NCI-H510A treated with DMSO at 0.1 percent for 48 hours (cell line): ENCODE results near the gene SUSD4.

Experiments
- DNase-seq: peaks from one replicate; lab custom pipeline; 2025; lab: John Stamatoyannopoulos, UW

The SUSD4 gene

DNA sequence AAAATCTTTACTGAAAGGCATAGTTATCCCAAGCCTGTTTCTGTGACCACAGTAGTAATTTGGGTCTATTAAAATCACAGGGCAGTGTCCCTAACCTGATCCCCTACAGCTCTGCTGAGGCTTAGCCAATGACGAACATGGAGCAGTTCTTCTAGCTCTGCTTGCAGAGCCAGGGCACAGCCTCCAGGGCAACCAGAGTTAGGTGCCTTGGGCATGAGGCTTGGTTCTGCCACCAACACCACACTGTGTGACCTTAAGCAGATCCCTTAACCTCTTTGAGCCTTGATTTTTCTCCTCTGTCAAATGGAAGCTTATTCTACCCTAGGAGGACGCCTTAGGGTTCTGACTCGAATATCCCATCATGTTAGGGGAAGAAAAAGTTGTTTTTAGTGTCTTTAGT is 134.2 kb downstream of the SUSD4 start:
- DNase-seq: no peak

DNA sequence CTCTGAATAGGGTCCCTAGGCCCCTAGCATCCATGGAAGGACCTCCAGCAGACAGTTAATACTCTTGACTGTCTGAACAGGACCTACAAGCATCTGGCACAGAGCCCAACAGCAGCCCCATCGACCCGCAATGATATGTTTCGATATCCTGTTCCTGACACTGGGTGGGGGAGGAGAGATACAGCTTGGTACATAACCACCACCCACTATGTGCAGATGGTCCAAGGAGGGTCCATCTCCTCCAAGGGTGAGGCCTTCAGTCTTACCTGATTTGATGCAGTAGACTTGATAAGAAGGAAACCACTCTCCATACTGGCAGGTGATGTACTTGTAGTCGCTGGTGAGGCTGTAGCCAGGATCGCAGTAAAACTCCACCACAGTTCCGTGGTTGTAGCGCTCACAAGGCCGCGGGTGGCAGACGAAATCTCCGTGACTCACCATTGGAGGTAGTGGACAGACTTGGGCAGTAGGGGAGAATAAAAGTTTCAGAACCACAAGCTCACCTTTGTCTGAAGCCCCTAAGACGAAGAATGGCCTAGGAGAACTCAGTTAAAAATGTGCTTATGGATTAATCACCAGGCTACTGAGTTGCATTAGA is 134.9 kb downstream of the SUSD4 start:
- DNase-seq: no peak

DNA sequence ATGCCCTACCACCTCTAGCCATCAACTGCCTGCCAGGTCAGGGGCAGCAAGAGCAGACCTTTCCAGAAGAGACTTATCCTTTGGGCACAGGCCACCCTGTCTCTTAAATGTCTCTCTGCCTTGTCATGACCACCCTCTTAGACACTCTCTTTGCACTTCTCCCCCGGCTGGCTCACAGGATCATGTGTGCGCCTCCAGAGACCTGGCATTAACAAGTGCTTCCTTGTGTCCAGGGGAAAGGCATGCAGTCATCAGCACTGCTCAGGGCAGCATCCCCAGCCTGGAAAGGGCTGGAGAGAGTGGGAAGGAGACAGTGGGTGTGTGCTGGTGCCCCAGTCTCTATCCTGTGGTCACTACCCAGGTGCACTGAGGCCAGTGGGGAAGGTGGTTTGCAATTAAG is 135.8 kb downstream of the SUSD4 start:
- DNase-seq: no peak

DNA sequence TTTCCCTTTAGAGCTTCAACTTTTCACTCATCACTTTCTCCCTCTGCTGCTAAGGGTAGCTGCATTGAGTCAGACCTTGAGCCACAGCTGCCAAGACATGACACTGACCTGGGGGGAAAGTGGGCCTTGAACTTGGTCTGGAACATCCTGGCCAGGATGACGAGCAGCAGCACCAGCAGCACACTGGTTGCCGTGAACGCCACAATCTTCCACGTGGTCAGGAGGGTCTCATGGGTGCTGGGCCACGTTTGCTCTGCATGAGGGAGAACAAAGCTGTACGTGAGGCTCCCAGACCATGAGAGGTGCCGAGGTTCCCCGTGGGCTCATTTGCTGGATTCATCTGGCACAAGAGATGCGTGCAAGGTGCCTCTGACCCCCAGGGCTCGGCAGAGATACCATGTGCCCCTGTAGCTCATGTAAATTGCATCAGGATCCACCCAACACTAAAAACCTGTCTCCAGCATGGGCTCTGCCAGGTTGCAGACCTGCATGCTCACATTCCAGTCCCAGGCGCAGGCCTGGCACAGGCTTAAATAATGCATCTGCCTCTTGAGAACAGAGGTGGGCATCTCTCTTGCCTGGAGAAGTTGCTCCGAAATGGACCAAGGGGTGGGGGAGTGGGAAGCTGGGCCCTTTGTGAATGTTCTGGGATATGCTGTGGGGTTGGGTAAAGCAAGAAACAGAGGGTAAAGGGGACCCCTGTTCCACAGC is 136.3 kb downstream of the SUSD4 start:
- no peak for DNase-seq

DNA sequence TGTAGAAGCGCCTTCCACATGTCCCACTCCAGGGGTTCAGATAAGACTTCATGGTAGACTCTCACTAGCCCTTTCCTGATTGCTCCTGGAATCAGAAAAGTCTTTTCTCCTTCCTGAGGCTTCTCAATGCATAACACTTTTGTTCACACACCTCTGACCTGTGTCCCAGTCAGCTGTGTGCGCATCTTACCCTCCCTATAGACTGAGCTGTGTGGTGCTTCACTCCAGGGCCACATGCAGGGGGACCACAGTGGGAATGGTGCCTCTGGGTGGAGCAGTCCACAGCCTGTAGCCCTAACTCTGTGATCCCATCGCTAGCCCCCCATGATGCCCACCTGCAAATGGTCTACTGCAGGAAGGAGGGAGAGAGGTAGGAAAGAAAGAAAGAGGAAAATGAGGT is 136.9 kb downstream of the SUSD4 start:
- no peak for DNase-seq

DNA sequence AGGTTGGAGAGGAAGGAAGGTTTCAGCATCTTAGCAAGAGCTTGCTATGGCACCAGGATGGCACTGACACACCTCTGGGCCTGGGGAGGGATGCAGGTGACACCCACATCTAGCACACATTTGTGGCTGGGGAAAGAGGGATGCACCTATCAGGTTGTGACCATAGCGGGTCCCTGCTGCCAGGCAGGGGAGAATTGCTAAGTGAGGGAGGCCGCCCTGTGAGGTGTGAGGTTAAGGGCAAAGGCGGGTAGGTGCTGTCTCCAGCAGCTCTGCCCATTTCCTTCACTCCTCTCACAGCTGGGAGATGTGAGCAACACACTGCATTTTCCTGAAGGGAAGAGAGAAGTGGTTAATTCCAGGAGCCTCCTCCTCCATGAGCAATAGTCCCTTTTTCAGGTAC is 137.7 kb downstream of the SUSD4 start:
- DNase-seq: no peak

DNA sequence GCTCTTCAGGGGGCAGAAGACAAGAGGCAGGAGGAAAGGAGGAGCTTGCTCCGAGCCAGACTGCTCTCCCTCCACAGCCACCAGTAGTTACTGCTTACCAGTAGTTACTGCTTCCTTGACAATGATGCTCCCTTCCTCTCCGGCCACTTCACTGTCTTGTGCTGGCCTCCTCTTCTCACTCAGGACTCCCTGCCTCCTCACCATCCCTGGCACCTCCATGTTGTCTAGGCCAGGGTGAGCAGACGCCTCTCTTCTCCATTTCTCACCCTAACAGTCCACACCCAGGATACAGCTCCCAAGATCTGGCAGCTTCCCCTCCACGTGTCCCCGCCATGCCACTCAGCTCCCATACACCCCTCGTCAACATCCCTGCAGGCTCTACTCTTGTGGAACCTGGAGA is 138.5 kb downstream of the SUSD4 start:
- DNase-seq: no peak

DNA sequence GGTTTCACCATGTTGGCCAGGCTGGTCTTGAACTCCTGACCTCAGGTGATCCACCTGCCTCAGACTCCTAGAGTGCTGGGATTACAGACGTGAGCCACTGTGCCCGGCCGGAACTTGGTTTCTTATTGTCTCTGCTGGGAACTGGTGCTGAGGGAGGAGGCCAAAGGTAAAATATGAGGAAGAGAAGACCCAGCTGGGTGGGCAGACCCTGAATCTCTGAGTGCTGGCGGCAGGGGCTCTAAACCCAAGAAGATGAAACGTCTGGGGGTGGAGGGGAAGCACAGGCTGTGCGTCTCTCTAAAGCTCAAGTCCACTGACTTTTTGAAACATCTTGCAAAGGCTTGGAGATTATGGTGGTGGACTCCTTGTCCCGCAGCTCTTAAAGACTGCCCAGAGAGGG is 138.9 kb downstream of the SUSD4 start:
- no peak for DNase-seq

DNA sequence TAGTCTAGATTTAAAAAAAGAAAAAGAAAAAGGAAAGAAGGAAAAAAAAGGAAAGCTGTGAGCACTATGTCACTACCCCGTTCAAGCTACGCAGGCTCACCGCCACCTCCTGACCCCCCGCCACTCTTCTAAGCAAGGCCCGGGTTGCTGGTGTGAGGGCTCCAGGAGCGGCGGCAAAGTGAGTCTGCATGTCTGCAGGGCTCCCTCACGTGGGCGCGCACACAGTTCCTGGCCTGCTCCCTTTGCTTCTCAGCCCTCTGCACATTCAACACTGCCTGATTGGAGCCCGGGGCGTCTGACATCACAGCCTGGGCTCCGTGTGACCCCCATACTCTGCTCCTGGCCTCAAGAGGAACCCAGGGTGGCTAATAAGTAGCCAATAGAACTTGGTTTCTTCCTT is 139.5 kb downstream of the SUSD4 start:
- no peak for DNase-seq

GRCh38 chr1:223223091-223223995 is 140.6 kb downstream of the SUSD4 start:
- DNase-seq: no peak

DNA sequence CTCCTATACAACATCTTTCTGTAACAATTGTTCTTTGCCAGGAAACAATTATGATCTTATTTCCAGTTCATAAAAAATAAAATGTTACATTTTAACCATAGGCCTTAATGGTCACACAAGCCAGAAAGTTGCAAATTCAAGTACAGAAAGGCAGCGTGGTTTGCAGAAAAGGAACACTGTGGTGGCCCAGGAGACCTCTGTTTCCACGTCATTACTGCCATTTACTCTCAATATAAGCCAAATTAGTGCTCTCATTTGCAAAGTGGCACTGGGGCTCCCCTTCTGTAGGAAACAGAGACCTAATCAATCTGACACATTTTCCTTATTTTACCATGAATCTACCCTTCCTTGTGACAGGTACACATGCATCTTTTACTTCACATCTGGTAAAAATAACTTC is 141.6 kb downstream of the SUSD4 start:
- no peak for DNase-seq

GRCh38 chr1:223221686-223222085 is 142.3 kb downstream of the SUSD4 start:
- no peak for DNase-seq

DNA sequence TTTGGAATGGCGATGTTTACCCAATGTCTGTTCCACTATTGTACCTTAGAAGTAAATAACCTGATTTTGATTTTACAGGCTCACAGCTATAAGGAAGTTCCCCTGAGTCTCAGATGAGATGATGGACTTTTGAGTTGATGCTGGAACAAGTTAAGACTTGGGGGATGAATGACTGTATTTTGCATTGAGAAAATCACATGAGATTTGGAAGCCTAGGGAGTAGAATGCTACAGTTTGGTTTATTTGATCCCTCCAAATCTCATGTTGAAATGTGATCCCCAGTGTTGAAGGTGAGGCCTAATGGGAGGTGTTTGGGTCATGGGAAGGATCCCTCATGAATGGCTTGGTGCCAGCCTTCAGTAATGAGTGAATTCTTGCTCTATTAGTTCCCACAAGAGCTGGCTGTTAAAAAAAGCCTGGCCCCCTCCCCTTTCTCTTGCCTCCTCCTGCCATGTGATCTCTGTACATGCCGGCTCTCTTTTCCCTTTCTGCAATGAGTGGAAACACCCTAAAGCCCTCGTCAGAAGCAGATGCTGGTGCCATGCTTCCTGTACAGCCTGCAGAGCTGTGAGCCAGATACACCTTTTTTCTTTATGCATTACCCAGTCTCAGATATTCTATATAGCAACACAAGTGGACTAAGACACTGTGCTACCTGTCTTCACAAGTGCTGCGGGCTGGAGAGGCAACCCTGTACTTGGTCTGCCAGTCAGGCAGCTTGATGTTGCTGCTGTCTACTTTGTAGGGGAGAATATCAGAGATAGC is 143.9 kb downstream of the SUSD4 start:
- DNase-seq: no peak

DNA sequence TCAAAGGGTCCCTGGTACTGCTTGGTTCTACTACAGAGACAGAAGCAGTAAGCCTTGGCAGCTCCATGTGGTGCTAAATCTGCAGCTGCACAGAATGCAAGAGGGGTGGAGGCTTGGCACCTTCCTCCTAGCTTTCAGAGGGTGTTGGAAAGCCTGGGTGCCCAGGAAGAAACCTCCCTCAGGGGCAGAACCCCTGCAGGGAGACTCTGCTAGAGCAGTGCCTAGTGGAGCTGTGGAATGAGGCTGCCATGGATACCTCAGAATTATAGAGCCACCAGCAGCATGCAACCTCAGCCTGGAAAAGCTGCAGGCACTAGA is 144.7 kb downstream of the SUSD4 start:
- DNase-seq: no peak

- DNase-seq: no peak
Measured at GRCh38 chr1:223217781-223218180, 146.2 kb downstream of the SUSD4 start.

DNA sequence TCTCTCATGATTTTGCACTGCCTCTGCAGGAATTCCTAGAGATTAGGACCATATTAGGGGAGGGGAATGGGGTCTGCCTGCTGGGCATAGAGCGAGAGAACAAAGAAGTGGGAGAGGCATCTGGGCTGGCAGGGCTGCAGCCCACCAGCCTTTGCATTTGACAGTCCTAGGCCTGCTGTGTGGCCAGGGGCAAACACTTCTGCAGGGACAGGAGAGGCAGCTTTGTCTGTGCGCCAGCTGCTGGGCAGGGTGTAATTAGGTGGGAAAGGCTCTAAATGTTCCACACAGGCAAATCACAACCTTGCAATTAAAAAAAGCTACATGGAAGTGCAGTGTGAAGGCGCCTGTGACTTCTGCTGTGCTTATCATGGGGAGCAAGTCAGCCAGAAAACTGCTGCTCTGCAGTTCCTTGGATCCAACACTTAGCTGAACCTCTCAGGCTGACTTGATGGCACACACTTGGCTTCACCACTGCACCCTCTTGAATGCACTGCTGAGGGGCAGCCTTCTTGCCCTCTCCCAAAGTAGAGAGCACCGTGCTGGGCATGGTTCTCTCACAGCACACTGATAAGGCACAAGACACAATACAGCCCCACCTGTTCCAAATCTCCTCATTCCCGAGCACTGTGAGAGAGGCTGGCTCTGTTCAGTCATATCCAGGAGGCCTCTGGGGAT is 147.3 kb downstream of the SUSD4 start:
- DNase-seq: no peak

DNA sequence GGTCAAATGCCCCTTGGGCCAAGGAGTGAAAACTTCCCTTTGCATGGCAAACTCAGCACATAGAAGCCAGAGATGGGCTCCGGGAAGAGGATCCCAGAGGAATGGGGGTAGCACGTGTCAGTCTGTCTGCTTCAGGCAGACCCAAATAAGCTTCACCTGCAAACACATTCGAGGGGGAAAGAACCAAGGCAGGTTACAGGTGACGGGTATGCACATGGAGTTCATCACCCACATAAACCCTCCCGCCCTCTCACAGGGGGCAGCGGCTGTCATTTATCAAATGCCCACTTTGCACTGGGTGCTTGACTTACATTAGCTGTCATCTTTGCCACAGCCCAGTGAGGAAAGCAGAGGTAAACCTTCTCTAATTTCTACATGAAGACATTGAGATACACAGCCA is 147.9 kb downstream of the SUSD4 start:
- DNase-seq: no peak

- DNase-seq: no peak
Measured at GRCh38 chr1:223215026-223215425, 148.9 kb downstream of the SUSD4 start.

- no peak for DNase-seq
Measured at GRCh38 chr1:223214261-223214807, 149.6 kb downstream of the SUSD4 start.

- DNase-seq: no peak
Measured at GRCh38 chr1:223212441-223212840, 151.5 kb downstream of the SUSD4 start.

DNA sequence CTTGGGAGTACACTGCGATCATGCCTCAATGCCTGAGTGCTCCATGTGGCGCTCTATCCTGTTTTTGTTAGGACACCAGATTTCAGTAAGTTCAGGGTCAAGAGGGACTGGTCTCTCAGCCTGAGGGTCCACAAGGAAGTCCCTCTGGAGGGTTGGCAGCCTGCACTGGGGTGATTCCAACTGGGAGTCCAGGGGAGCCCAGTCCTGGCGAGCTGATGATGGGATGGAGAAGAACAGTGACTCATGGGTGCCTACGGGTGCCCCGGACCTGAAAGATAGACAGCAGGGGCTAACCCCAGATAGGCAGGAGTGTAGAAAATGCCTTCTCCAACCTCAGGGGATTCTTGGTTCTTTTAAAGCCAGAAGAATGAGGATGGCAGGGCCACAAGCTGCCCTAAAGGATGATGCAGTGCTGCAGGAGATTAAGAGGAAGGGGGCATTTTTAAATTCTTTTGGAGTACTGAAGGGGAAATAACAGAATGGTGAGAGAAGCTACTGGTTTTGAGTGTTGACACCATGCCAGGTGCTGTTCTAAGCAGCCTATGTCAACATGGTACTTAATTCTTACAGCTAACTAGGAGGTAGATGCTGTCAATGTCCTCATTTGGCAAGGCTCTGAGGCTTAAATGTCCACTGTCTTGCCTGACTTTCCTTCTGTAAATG is 152.5 kb downstream of the SUSD4 start:
- DNase-seq: peak; percentile 9
